Cerebellar cortex (tissue), 1 donor: ENCODE results near the gene NR3C1.
A peak's percentile ranks its signal among the peaks of the same experiment; 100 is the strongest.
"Not testable (repeated sequence)": the region's sequence is repeated elsewhere in the genome, so short reads cannot be mapped to it uniquely, and the experiment has no call there.

ENCODE experiments used
- DNase-seq: peaks from one replicate; pipeline ENCODE4 v3.0.0-alpha.2; 2015; ENCODE audit warnings: low spot score

Gene NR3C1

DNA sequence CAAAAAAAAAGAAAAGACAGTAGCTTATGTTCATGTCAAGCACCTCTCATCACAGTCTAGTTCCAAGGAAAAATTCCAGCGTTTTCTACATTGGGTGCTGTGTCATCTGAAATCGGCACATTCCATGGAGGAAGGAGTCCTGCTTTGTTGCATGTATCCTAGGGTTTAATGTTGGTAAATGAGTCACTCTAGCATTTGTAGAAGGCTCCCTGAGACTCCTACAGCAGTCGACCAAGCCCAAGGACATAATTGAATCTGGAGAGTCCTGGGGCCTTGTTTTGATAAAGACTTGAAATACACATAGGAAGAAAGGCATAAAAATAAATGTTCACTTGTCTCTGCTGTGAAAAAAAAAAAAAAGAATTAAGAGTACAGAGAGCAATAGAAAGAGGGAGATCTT is 69.1 kb downstream of the NR3C1 start:
- DNase-seq, result not testable (repeated sequence)

DNA sequence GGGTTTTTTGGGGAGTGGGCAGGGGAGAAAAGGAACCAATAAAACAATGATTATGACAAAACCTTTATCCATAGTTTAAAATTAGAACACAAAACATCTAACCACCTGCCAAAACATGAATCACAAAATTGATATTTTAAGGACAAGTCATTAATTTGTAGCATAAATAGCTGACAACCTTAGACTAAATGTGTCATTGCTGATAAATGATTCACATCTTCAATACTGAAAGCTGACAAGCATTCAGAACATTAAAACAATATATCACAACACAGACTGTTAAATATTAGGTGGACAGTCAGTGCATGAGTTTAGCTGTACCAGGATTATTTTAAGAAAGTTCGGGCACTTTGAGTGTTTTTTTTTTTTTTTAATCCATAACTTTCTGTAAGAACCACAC is 71.5 kb downstream of the NR3C1 start:
- no peak for DNase-seq

DNA sequence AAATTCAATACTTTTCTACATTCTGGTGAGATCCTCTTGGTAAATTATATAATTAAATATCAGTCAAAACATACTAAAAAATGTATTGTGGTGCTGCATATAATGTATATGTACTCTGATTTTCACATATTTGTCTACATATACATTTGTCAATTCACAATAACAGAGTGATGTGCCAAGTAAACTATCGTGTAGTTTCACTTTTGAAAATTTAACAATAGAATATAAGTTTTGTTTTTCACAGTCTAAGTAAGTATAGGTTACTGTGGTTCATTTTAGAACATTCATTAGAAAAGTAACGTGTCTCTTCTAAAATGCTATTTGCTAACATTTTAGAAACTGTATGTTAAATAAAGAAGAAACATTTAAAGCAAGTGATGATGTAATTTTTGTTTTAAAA is 73.6 kb downstream of the NR3C1 start:
- DNase-seq, result no peak

DNA sequence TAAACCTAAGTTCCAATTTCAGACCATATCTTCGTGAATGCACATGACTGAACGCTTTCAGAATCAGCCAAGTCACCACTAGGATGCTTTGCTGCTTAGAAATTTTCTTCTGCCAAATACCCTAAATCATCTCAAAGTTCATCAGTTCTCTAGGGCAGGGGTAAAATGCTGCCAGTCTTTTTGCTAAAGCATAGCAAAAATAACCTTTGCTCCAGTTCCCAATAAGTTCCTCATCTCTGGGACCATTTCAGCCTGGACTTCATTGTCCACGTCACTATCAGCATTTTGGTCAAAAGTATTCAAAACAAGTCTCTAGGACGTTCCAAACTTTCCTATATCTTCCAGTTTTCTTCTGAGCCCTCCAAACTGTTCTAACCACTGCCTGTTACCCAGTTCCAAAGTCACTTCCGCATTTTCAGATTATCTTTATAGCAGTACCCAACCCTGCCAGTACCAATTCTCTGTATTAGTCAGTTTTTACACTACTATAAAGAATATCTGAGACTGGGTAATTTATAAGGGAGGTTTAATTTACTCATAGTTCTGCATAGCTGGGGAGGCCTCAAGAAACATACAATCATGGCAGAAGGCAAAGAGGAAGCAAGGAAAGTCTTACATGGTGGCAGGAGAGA is 74.8 kb downstream of the NR3C1 start:
- DNase-seq, result no peak

DNA sequence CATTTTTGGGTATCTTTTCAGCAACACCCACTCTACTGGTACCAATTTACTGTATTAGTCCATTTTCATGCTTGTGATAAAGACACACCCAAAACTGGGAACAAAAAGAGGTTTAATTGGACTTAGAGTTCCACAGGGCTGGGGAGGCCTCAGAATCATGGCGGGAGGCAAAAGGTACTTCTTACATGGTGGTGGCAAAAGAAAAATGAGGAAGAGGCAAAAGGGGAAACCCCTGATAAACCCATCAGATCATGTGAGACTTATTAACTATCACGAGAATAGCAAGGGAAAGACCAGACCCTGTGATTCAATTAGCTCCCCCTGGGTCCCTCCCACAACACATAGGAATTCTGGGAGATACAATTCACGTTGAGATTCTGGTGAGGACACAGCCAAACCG is 78.4 kb downstream of the NR3C1 start:
- not testable (repeated sequence) for DNase-seq

DNA sequence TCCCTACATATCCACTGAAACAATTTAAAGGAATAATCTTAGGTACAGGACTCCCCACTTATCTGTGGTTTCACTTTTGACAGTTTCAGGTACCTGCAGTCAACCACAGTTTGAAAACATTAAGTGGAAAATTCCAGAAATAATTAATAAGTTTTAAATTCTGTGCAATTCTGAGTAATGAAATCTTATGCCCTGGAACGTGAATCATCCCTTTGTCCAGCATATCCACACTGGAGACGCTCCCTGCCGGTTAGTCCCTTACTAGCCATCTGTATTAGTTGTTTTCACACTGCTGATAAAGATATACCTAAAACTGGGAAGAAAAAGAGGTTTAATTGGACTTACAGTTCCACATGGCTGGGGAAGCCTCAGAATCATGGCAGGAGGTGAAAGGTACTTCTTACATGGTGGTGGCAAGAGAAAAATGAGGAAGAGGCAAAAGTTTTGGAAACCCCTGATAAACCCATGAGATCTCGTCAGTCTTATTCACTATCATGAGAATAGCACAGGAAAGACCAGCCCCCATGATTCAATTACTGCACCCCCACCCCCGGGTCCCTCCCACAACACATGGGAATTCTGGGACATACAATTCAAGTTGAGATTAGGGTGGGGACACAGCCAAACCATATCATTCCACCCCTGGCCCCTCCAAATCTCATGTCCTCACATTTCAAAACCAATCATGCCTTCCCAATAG is 80.4 kb downstream of the NR3C1 start:
- not testable (repeated sequence) for DNase-seq

DNA sequence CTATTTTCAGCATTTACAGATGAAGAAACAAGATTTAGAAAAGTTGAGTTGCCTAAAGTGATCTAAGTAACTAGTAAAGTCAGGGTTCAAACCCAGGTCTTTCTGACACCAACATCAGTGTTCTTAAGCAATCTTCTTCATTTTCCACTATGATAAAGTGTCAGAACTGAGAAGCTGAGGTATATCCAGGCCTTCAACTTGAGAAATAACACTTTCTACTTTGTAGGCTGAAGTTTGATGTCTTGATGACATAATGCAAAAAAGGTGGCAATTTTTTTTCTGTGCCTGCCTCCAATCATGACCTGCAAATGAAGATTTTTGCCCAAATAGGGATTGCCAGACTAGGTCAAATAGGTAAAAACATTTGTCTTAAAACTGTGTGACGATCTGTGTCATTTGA is 81.3 kb downstream of the NR3C1 start:
- DNase-seq, result no peak

DNA sequence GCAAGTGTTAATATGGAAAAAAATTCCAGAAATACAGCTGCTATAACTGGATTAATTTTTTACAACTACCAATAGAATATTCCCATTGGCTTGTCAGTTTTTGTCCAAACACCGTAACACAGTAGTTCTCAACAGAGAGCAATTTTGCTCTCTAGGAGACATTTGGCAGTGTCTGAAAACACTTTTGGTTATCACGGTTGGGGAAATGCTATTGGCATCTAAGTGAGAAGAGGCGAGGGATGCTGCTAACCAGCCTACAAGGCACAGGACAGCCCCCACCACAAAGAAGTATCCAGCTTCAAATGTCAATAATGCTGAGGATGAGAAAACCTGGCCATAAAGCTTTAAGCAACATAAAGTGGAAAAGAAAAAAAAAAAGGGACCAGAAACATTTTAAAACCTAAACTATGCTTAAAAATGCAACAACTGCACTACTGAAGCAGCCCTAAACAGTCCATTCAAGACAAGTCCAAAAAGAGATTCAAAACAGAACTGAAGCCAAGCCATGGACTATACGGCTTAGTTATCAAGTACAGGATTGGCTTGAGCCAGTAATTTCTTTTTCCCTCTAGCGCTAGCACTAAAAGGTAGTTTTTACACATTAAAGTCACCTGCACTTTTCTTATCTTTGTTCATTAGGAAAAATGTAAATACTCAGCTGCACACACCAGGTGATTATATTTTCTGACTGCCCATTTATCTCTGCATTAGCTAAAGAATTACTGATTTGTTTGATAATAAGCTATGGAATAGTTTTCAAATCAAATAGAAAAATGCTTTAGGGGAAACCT is 83.9 kb downstream of the NR3C1 start:
- DNase-seq, result no peak

DNA sequence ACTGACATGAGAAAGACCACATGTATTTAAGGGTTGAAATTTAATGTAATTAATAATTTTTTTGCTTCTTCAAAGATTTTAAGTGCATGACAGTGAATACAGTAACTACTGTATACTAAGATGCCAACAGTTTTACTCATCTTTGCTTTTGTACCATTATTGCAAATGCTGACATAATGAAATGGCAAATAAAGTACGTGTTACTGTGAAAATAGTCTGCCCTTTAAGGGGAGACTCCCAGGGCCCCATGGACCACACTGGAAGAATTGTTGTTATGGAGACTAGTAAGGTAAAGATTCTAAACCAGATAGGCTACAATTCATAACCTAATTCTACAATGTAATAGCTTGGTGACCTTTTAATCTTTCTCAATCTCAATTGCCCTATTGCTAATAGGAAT is 84.7 kb downstream of the NR3C1 start:
- DNase-seq, result no peak

DNA sequence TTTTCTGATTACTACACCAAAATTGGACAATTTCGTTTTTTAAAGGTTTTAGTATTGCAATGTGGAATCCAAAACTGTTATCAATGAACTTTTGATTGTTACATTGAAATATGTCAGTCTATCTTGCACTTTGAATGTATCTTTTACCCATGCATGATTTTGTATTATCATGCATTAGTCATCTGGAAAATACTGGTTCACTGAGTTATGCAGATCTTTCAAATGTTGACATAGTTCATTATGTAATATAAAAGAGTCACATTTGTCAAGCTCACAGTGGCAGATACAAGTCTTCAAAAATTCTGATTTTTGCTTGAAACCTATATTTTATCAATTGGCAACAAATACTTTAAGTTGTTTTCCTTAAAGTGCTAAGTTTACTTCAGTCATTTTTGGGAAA is 85.2 kb downstream of the NR3C1 start:
- DNase-seq, result no peak

DNA sequence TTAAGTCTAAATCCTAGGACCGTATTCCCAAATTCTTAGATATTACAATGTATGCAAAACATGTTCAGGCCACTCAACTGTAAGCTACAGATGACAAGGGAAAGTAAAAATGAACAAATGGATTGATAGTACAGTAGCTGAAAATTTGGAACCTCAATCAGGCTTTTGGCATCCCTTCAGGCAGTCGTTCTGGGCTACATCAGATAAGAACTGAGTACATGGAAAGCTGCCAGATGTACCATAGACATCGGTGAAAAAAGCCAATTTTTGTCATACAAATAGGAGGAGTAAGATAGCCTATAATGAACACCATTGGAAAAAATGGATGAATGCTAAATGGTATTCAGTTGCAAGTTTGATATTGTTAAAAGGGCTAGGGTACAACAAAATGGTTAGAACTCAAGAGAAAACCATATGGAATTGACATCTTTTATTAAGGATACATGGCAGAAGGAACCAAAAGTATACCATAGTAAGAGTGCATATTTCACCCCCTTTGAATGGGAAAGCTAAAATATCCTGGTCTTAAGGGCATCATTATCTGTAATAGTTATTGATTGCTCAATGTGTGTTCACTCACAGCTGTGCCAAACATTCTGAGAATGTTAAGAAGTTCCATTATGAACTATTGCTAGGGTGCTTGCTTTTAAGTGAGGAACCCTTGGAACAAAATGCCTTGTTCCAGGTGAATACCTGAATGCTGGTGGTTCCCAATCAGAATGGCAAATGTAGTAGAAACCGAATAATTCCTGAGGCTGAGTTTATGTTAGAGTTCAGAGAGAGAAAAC is 86.4 kb downstream of the NR3C1 start:
- DNase-seq, result peak; percentile 78

DNA sequence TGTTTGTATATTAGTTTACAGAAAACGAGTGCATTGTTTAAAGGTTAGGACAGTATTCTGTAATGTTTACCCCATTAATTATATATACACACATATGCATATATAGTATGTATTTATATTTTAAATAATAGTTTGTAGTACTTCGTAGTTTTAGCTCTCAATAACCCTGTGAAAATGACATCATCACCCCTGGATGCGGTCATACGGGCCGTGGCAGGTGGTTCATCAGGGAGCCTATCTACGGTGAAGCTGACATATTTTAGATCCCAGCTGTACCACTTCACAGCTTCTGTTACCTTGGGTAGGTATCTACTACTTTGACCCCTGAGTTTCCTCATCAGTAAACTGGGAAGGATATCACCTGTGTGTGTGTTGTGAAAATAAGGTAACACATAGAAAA is 87.1 kb downstream of the NR3C1 start:
- no peak for DNase-seq

DNA sequence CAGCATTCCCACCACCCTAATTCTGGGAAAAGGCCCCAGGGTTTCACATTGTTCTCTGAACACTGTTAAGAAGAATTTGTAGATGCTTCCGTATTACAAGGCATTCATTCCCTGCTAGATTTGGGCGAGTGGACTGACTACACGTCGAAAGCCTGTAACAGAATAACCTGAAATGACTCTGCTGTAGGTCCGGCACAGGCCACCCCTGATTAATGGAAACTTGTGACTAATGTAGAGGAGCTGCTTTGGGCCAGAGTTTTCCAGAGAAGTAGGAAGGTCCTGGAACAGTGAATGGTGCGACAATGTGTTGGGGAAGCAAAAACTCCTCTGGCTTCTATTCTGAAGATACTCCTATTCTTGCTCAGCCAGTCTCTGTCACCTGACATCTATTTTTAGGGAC is 87.6 kb downstream of the NR3C1 start:
- no peak for DNase-seq

DNA sequence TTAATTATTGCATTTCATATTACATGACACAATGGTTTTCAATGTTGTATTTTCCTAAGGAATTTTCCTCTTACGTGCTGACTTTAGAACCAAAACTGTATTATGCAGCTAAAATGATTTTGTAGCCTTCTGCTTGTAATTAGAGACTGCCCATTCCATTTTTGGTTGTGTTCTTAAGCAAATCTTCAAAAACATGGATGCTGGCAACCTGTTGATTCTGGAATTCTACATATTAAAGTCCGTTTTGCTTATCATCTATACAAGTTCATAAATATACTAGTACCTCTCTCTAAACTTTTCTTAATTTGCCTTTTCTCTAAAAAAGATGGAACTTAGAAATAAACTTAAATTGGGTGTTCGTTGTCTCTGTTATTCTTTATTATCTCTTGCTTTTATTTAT is 88.3 kb downstream of the NR3C1 start:
- no peak for DNase-seq

DNA sequence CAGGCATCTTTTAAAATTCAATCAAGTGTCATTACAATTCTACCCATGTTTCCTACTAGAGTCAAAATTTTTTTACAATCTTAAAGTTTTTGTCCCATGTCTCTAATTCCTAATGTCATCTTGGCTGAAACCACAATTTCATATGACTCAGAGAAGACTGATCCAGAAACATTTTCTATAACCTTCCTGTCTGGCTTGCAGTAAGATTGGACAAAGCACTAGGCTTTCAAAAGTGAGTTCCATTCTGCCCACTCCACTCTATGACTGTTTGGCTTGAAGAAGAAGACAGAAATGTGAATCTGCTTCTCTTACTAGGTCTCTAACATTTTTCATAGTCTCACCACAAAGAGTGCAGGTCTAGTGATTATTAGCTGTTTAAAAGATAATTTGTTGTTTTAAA is 88.8 kb downstream of the NR3C1 start:
- no peak for DNase-seq

DNA sequence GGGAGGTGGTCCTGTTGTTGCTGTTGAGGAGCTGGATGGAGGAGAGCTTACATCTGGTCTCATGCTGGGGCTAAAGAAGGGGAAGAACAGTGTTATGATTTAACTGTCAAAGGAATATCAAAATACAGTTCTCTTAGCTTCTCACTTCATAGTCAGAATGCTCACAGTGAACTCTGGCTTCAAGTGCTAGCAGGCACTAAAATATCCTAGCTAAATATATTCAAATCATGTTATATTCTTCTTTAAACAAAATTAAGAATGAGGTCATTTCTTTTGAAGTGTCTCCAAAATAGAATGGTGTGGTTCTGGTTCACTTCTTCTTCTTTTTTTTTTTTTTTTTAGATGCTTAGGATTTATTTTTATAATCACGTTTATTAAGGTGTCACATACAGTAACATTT is 89.4 kb downstream of the NR3C1 start:
- no peak for DNase-seq

DNA sequence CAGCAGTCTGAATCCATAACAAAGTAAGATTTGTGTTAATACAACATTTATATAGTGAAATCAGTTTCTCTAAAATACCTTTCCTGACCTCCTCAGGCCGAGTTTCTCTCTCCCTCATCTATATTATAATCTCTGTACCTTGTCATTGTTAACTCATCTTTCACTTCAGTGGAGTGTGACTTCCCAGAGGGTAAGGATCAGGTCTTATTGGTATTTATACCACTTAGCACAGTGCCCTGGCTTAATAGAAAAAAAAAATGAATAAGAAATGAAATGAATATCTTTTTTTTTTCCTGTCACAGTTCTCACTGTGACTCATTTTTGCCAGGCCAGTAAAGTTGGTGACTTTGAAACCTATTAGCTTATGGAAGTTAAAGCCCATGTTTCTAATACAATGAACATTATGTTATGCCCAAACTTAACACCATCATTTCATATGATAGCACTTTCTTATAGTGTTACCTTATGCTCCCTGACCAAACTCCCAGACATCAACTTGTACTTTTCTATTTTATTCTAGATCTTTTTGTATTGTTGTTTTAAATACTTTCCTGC is 90.1 kb downstream of the NR3C1 start:
- no peak for DNase-seq

DNA sequence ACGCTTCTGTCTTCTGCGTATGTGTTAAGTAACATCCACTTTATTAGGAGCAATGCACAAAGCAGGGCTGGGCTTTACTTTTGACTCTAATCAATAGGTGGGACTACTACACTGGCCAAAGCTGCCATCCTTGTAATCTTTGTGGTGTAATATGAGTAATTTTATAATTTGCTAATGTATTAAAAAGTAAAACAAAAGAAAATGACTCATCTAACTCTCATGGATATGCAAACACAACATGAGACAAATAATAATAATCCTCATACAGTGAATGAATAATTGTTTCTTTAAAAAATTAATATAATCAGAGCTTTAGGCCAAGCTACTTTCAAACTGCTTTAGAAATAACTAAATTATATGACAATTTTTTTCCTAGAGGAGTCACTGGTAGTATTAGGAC is 90.7 kb downstream of the NR3C1 start:
- no peak for DNase-seq

DNA sequence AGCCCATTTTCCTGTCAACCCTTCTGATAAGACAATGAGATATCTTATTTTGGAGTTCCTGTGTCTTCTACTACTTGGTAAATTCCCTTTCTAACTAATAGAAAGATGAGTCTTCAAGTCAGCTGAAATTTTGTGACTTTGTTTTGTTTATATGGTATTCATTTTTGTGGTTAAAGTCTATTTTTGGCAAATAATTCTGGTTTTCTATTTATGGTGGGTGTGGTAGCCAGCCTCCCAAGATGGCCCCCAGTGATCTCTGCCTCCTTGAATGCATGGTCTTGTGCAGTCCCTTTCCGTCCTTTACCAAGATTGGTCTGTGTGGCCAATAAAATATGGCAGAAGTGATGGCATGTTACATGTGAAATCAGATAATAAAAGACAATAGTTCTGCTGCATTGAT is 91.5 kb downstream of the NR3C1 start:
- no peak for DNase-seq

DNA sequence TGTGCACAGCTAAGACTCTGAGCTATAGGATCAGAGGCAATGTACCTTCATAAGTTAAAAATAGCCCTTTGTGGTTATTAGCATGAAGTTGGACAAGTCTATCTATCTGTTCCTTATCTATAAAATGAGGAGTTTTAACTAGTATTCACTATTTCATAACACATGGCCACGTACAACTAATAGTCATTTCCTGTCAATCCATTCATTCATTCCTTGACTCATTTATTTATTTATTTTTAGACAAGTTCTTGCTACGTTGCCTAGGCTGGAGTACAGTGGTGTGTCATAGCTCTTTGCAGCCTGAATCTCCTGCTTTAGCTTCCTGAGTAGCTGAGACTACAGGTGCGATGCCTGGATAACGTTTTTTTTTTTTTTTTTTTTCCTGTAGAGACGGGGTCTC is 92.1 kb downstream of the NR3C1 start:
- no peak for DNase-seq

DNA sequence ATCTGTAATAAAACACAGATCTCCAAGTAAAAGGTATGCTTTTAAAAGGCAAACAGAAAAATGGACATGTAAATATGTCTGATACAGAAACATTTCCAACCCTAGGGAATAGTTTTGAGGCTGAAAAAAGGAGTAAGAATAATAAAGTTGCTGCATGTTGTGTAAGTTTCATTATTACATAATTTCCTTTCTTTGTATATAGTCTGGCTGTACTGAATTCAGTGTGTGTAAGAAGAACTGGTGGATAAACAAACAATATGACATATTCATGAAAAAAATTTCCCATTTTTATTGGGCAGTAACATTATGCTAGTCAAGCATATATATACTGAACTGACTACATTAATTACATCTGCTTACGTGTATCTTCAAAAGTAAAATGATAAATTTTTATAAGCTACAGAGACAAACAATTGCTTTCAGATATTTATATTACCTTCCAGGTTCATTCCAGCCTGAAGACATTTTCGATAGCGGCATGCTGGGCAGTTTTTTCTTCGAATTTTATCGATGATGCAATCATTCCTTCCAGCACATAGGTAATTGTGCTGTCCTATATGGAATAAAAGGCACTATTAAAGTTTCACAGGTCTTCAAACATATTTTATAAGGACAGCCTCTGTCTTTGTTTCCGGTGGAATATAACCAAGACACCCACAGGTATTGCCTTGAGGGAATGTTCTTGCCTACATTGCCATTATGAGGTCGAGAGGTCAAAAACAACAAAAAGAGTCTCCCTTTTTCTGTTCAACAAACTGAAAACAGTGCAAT is 93.6 kb downstream of the NR3C1 start:
- DNase-seq, result no peak
